HG03196 (cell line): ENCODE measurements around the gene ALDH4A1.
"Not testable (repeated sequence)": the region's sequence is repeated elsewhere in the genome, so short reads cannot be mapped to it uniquely, and the experiment has no call there.

Experiments
- ATAC-seq: cut with Tn5 transposase; IDR thresholded peaks from one replicate; pipeline ENCODE4 v1.9.1; 2021; ENCODE audit not compliant: unreplicated experiment

Gene ALDH4A1

GRCh38 chr1:18901147-18901951 is 1.0 kb downstream of the ALDH4A1 start:
- ATAC-seq, result no peak

- ATAC-seq, result no peak
Observed at GRCh38 chr1:18900303-18900841, 2.0 kb downstream of the ALDH4A1 start.

DNA sequence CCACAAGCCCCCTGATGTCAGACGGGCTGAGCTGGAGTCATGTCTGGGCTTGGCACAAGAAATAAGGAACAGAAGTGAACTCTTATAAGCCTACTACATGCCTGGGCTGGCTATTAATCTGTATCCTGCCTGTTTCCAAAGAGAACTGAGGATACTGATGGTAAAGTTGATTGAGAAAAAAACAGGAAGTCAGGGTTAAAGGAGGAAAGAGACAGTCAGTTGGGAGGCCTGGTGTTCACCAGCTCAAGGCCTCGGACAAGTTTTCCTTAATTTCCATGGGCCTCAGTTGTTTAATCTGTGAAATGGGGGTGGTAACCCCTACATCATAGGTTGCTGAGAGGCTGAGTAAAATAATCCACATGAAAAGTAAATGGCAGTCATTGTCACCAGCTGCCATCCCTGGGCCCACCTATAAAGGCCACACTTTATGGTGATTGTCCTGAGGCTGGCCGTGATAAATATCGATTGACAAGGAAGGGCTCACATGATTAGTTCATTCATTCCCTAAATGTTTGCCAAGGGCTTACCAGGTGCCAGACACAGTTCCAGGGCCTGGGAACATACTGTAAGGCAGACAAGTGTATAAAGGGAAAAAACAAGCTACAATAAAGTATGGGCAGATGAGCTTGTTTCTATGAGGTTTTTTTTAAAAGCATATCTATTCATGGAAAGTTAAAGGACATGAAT is 2.8 kb downstream of the ALDH4A1 start:
- ATAC-seq, result no peak

DNA sequence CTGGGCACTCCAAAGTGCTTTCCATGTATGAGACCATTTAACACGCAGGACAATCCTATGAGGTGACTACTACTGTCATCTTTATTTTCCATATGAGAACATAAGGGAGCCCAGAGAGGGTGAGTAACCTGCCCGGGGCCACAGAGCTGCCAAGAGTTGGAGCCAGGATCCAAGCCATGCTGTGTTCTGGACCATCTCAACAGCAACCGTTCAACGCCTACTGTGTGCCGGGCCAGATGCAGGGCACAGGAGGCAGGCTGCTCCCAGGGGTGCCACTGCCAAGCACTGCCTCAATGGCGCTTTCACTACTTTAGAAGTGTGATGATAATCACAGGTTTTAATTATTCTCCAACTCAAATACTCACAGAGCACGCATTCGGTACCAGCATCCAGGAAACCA is 3.8 kb downstream of the ALDH4A1 start:
- no peak for ATAC-seq

- ATAC-seq, result no peak
Observed at GRCh38 chr1:18895317-18895716, 7.0 kb downstream of the ALDH4A1 start.

GRCh38 chr1:18893120-18893519 is 9.2 kb downstream of the ALDH4A1 start:
- ATAC-seq, result no peak

DNA sequence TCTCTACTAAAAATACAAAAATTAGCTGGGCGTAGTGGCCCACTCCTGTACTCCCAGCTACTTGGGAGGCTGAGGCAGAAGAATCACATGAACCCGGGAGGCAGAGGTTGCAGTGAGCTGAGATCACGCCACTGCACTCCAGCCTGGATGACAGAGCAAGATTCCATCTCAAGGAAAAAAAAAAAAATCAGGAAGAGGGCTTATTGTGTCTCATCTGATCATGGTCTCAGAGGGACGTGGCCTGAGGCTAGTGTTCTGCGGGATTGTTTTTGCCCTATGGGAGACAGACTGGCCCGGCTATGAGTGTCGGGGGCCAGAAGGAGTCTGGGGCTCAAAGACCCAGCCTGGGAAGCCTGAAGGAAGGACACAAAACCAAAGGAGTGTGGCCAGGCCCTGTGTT is 10.5 kb downstream of the ALDH4A1 start:
- not testable (repeated sequence) for ATAC-seq

- no peak for ATAC-seq
Observed at GRCh38 chr1:18891426-18891780, 11.0 kb downstream of the ALDH4A1 start.

- no peak for ATAC-seq
Observed at GRCh38 chr1:18890706-18891425, 11.5 kb downstream of the ALDH4A1 start.

DNA sequence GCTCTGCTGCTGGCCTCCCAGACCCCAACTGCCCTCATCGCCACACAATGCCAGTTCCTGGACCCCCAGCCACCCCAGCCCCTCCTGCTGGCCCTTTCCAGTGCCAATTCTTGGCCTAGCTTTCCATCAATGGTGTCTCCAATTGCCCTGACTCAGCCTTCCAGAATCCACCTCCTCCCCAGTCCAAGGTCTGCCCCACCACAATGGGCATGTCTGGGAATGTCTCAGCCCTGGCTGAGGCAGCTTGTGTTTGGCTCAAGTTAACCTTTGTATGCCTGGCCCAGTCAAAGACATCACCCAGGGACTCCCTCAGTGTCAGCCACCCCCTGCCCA is 16.4 kb downstream of the ALDH4A1 start:
- no peak for ATAC-seq

DNA sequence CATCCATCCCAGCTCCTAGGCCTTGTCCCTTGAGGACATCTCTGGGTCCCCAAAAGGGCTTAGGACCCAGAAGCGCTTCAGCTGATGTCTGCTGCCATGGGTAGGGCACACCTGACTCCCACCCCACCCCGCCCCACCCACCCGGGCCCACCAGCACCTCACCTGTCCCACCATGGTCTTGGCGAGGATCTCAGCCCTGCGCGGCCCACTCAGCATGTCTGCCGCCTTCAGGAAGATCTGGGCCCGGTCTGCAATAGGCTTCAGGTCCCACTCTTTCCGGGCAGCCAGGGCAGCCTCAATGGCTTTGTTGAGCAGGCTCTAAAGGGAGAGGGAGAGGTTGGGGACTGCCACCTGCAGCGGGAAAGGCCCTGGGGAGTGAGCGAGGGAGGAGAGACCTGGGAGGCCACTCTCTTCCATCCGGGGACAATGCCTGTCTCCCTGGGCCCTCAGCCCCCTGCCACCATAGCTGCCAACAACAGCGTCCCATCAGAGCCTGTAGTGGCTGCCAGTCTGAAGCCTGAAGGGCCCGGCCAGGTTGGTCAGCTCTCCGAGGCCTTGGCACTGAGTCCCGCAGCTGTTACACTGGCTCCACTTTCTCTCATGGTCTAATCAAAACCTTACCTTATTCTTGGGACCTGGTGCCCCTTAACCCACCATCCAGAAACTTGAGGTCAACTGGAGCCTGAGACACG is 16.9 kb downstream of the ALDH4A1 start:
- ATAC-seq, result no peak

GRCh38 chr1:18884727-18885126 is 17.6 kb downstream of the ALDH4A1 start:
- ATAC-seq, result no peak

- ATAC-seq, result no peak
Observed at GRCh38 chr1:18884419-18884717, 18.0 kb downstream of the ALDH4A1 start.

DNA sequence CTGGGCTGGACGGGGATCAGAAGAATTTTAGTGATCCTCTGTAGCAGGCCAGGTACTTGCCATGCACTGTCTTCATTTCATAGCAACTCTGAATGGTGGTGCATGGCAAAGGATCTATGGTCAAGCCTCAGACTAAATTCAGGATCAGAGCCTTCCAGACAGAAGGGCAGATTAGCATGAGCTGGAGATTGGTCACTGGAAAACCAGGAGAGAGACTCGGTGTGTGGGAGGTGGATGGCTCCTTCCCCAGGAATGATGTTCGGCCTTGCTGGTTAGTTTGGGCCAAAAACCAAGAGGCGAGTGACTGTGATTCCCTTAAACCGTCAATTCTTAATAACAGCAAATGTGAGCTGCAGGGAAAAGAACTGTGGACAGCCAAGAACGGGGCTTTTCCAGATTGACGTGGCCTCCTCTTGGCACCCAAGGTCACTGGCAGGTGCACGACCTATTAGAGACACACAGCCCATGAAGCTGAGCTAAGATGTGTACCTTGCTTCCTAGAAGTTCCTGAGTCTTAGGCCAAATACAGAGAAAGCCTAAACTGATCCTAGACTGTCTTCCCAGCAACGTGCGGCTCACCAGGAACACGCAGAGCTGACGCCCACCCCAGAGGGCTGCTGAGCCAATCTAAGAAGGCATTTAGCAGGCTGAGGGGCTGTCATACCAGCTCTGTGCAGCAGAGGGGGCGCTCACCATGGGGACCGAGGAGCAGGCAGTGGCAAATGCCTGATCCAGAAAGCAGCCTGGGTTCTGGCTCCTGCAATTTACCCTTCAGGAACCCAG is 18.5 kb downstream of the ALDH4A1 start:
- no peak for ATAC-seq

- no peak for ATAC-seq
Observed at GRCh38 chr1:18883079-18883478, 19.3 kb downstream of the ALDH4A1 start.

DNA sequence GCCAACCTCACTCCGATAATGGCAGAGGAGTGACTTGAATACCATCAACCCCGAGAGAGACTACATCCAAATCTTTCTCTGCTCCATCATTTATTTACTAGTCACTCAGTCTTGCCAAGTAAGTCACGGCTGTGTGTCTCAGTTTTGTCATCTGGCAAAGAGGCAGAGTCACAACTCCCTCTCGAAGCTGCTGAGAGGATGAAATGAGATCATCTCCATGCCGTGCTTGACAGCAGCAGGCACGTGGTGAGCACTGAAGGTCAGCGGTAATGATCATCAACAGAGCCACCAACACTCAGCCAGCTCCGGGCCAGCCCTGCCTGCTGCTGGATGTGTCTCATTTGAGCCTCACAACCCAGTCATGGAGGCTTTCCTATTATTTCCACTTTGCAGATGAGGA is 19.9 kb downstream of the ALDH4A1 start:
- no peak for ATAC-seq

- no peak for ATAC-seq
Observed at GRCh38 chr1:18881642-18882431, 20.5 kb downstream of the ALDH4A1 start.

DNA sequence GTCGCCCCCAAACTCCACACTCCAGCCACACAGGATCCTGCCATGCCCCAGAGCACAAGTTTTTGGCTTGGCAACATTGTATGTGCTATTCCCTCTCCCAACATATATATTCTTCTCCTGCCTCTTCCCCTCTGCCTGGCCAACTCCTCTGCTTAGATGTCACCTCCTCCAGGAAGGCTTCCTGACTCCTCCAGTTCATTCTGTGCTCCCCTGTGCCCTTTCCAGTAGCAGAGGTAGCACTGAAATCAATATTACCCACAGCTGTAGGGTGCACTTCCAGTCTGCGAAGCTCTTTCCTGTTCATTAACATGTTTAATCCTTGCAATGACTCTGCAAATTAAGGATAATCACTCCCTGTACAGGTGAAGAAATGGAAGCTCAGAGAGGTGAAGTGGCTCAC is 21.2 kb downstream of the ALDH4A1 start:
- no peak for ATAC-seq

DNA sequence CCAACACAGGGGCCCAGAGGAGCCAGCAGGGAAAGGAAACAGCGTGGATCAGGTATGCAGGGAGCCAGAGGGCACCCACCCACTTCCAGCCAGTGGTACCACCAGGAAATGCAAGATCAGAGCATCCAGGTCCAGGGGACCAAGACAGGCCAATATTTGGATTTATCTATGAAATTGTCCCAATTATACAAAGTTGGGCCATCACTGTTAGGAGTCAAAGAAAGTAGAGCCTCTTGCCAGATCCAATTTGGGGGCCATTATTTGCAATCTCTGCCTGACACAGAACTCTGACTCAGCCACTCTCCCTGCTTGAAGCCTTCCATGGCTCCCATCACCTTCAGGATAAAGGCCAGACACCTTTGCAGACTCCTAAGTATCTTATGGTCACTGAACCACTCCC is 21.8 kb downstream of the ALDH4A1 start:
- no peak for ATAC-seq

DNA sequence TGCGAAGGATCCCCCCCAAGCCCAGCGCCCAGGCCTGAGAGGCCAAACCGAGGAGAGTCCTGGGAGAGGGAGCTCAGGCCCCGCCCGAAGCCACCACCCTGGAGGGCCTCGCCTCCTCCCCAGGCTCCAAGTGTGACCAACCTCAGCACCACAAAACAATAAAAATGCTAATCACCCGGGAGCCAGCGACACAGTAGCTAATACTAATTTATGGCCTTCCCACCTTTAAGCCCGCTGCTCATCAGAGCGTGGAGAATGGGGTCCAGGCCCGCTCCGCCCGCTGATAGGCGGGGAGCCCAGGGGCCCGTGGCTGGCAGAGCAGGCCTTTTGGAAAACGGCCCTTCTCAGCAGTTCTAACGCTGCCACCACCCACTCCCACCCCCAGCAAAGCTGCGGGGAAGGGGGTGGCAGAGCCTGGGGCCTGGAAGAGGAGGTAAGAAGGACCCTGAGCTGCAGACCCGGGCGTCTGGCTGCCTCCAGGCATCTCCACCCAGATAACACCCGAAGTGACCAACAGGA is 22.5 kb downstream of the ALDH4A1 start:
- no peak for ATAC-seq
